Measurements from ENCODE around the gene RUNX3.

Gene RUNX3

GRCh38 chr1:24945354-24946326, 15.6 kb upstream of the RUNX3 start:
- DNase-seq = no peak

- DNase-seq = no peak
These were observed 14.2 kb upstream of the RUNX3 start for GRCh38 chr1:24944318-24944717.

GRCh38 chr1:24942789-24943188, 12.7 kb upstream of the RUNX3 start:
- DNase-seq = no peak

- DNase-seq = no peak
These were observed 11.5 kb upstream of the RUNX3 start for GRCh38 chr1:24941564-24941963.

GRCh38 chr1:24940231-24940630, 10.2 kb upstream of the RUNX3 start:
- no peak for DNase-seq

GRCh38 chr1:24939675-24940193, 9.7 kb upstream of the RUNX3 start:
- no peak for DNase-seq

GRCh38 chr1:24939040-24939674, 9.1 kb upstream of the RUNX3 start:
- DNase-seq = no peak

- DNase-seq = no peak
These were observed 8.2 kb upstream of the RUNX3 start for GRCh38 chr1:24938276-24938675.

- DNase-seq = no peak
These were observed 6.6 kb upstream of the RUNX3 start for GRCh38 chr1:24936684-24937083.

- no peak for DNase-seq
These were observed 5.8 kb upstream of the RUNX3 start for GRCh38 chr1:24935615-24936484.

GRCh38 chr1:24935196-24935526, 5.1 kb upstream of the RUNX3 start:
- DNase-seq = no peak

GRCh38 chr1:24934310-24935195, 4.5 kb upstream of the RUNX3 start:
- DNase-seq = no peak

GRCh38 chr1:24933468-24933867, 3.4 kb upstream of the RUNX3 start:
- no peak for DNase-seq

GRCh38 chr1:24932725-24933294, 2.7 kb upstream of the RUNX3 start:
- no peak for DNase-seq

- peak; percentile 73 for DNase-seq
These were observed 2.2 kb upstream of the RUNX3 start for GRCh38 chr1:24932284-24932683.

- DNase-seq = no peak
These were observed 1.6 kb upstream of the RUNX3 start for GRCh38 chr1:24931468-24932231.

GRCh38 chr1:24931146-24931467, 1.0 kb upstream of the RUNX3 start:
- DNase-seq = no peak

GRCh38 chr1:24929398-24930259, 447 bp downstream of the RUNX3 start:
- DNase-seq = peak; percentile 60

- DNase-seq = peak; percentile 68
These were observed 1.2 kb downstream of the RUNX3 start for GRCh38 chr1:24928689-24929397.
